Measurements from ENCODE around the gene CCNL2.

The CCNL2 gene

GRCh38 chr1:1341549-1342021 is 57.5 kb downstream of the CCNL2 start:
- DNase-seq (ENCODE audit: low read depth), result no peak

- no peak for DNase-seq (ENCODE audit: low read depth)
Observed at GRCh38 chr1:1340791-1341548, 58.2 kb downstream of the CCNL2 start.

GRCh38 chr1:1340185-1340584 is 59.0 kb downstream of the CCNL2 start:
- DNase-seq (ENCODE audit: low read depth), result no peak

GRCh38 chr1:1338278-1338677 is 60.9 kb downstream of the CCNL2 start:
- DNase-seq (ENCODE audit: low read depth), result no peak

- DNase-seq (ENCODE audit: low read depth), result peak; percentile 26
Observed at GRCh38 chr1:1337793-1338147, 61.4 kb downstream of the CCNL2 start.

GRCh38 chr1:1336931-1337792 is 62.0 kb downstream of the CCNL2 start:
- DNase-seq (ENCODE audit: low read depth), result no peak

- DNase-seq (ENCODE audit: low read depth), result no peak
Observed at GRCh38 chr1:1336446-1336845, 62.7 kb downstream of the CCNL2 start.

GRCh38 chr1:1335792-1336248 is 63.3 kb downstream of the CCNL2 start:
- no peak for DNase-seq (ENCODE audit: low read depth)
